ENCODE data around the gene PTRHD1.
"Not testable (repeated sequence)": the region's sequence is repeated elsewhere in the genome, so short reads cannot be mapped to it uniquely, and the experiment has no call there.

The PTRHD1 gene, protein sequence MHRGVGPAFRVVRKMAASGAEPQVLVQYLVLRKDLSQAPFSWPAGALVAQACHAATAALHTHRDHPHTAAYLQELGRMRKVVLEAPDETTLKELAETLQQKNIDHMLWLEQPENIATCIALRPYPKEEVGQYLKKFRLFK

DNA sequence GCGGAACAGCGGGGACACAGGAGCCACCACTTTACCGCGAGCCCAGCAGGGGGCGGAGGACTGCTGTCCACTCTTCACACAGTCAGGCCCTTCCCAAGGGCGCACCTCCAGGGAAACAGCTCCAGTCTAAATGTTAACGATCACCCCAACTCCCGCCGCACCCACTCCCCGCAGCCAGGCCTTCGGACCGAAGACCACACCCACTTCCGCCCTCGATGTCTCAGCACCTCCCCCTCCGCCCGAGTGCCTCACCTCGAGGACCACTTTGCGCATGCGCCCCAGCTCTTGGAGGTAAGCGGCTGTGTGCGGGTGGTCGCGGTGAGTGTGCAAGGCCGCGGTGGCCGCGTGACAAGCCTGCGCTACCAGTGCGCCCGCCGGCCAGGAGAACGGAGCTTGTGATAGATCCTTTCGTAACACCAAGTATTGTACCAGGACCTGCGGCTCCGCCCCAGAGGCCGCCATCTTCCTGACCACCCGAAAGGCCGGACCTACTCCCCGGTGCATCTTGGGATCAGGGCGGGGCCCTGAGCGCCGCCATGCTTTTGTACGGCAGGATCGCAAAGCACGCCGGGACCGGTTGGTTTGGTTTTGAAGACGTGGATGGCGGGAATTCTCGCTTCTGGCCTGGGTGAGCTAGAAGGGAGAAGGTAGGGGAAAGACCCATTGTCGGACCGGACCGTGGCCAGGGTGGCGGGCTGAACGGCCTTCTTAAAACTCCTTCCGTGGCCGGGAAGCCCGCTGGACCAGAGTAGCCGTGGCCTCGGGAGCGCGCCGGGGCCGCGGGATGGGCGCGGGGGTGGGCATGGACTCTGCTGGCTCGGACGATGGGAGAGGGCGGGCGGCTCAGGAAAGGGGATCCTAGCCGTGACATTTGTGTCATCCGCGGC lies at the start of gene PTRHD1, which contains the start of gene CENPO:
Gene PTRHD1 (minus strand): TSS at position 518 of the 887 bp plus-strand sequence. CDS start 14 bp downstream, at position 504.
Gene CENPO (plus strand): TSS at position 552 of the 887 bp plus-strand sequence. CDS start 495 bp downstream, outside the sequence.
- DNase-seq, result peak; percentile 95

DNA sequence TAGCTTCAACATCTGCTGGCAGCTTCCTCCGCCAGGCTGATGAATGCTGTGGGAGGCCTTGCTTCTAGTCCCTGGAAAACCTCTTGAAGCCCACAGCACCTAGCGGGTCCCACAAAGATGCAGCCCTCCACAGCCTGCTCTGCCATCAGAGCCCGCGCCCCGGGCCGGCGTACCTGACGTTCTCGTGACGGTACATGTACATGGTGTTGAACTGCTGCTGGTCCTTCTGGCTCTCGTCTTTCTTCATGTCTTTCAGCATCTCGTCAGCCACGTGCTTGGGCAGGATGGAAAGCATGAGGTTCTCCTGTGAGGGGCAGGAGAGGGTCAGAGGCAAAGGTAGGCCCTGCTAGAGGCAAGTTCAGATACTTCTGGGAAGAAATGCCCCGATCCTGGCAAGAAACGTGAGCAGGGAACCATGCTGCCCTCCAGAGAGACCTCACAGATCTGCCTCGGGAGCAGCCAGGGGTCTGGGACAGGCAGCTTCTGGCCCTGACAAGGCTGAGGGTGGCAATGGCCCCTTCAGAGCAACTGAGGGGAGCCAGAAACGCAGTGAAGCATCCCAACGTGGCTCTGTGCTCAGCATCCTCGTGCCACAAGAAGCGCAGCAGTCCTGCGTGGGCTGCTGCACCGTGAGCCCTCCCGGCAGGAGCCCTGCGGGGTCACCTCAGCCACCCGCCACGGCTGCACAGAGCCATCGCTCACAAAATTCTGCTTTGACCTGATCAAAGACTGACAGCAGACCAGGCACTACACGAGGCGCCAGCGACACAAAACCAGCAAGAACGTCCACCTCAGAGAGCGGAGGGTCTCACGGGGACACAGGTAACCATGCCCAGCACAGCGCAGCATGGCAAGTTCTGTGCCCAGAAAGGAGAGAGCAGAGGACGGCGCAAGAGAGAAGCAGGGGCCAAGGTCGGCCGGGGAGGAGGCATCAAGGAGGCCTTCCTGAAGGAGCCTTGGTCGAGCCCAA lies 49.2 kb upstream of the PTRHD1 start:
- DNase-seq, result no peak

DNA sequence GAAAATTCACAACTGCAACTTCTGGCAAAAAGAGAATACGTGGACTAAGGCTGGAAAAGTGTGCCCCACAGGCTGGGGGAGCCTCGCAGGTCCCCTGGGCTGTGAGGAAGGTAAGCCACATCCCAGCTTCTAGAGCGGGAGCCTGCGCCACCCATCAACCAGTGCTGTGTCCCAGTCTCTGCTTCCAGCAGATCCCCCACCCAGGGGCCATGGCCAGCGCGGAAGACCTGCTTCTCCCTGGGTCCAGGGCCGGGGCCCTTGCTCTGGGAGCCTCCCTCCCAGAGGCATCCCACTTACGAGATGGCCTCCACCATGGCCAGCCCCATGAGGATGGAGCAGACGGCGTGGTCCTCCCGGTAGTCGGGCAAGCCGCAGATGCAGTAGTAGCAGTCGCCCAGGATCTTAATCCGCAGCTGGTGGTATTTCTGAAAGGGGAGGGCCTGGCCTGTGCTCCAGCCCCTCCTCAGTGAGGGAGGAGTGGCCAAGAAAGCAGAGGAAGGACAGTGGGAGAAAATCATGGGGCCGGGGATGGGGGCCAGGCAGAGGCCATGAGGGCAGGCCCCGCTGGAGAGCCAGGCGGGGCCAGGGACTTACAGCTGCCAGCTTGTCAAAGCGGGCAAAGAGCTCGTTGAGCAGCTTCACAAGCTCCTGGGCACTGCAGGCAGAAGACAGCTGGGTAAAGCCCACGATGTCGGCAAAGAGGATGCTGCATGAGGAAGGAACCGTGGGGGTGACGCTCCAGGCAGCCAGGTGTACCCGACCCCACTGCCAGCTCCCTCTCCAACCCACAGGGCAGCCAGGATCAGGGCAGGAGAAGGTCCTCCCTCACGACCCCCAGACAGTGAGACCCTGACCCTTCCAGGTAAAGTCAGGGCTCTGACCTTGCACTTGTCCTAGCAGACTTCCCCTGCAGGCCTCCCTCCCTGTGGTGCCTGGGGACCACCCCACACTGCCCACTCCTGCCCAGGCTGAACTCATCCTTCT lies 48.1 kb upstream of the PTRHD1 start:
- DNase-seq, result no peak

DNA sequence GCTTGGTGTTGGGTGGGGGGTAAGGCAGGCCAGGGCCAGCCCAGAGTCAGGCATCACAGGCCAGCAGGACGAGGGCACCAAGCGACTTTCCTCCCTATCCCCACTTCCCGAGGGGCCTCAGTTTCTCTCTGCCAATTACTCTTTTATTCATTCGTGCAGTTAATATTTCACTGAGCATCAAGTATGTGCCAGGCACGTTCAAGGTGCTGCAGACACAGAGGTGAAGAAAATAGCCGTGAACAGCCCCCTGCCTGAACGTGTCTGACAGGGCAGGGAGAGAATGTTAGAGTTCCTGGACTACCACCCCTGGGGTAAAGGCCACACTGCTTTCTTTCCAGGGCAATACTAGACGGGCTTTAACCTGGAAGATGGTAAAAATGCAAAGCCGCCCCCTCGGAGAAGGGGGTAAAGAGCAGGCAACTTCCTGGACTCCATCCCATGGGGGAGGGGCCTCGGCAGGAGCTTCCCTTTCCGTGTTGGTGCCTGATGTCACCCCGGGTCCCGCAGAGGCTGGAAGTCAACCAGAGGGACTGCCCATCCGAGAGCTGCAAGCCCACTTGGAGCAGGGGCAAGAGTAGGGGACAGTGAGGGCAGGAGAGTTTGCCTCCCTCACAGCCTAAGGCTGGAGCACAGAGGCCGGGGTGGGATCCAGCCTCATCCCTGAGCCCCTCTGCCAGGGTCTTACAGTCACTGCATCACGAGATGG lies 47.1 kb upstream of the PTRHD1 start:
- no peak for DNase-seq

DNA sequence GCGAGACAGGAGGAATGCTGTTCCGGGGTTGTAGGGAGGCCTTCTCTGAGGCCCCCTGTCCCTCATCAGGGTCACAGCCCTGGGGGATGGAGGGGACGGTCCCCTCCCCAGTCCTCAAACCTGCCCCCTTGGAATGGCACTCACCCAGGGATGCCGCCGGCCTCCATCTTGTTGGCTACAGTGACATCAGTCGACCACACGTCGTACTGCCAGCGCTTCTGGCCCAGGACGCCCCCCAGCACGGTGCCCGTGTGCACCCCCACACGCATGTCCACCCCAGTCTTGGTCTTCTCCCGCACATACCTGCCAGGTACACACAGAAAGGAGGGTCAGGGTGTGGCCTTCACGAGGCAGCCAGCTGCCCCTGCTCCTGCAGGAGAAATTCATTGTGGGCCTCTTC lies 46.5 kb upstream of the PTRHD1 start:
- DNase-seq, result no peak

DNA sequence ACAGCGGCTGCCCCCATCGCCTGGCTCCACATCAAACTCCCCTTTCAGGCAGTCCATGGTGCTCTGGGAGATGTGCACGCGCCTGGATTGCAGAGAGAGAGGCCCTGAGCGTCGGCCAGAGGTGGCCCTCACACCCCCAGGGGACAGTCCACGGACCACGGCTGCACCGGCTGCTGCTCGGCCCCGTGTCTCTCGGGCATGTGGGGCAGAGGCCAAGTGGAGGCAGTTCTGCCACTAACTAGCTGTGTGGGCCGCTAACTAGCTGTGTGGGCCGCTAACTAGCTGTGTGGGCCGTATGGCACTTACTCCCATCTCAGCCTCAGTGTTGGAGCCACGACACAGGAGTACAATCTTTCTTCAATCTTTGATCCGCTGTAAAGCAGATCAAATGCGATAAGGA lies 45.4 kb upstream of the PTRHD1 start:
- no peak for DNase-seq

DNA sequence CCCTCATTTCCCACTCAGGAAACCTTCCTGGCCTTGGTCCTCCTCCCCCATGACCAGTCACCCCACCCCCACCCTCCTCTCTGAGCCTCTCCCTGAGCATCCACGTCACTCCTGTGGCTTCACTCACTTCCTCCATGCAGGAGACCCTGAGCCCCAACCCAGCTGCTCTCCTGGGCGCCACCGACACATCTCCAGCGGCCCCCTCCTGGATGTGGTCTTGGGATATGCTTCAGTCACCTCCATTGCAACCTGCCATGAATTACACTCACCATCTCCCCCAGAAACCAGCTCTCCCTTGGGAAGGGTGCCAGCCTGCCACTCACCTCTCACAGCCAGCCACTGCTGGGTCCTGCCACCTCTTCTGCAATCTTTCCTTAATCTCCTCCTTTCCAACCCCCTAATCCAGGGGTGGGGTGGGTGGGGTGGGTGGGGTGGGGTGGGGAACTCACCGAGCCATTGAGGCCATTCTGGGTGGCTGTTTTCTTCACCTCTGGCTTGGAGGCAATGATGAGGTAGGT lies 44.9 kb upstream of the PTRHD1 start:
- DNase-seq, result no peak

DNA sequence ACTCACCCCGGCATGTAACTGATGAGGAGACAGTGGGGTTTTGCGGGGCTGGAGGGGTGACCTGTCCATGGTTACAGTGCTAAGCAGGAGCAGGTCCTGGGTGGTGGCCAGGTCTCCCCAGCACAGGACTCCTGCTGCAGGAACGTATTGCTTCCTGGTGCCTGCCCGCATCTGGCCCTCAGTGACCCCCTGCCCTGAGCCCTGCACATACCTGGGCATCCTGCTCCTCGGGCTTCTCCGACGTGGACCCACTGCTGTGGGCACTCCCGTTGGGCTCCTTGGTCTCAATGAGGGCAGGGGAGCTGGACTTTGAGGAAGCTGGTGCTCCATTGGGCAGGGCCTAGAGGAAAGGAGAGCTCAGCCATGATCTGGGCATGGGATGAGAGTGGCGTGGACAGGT lies 43.5 kb upstream of the PTRHD1 start:
- DNase-seq, result no peak

DNA sequence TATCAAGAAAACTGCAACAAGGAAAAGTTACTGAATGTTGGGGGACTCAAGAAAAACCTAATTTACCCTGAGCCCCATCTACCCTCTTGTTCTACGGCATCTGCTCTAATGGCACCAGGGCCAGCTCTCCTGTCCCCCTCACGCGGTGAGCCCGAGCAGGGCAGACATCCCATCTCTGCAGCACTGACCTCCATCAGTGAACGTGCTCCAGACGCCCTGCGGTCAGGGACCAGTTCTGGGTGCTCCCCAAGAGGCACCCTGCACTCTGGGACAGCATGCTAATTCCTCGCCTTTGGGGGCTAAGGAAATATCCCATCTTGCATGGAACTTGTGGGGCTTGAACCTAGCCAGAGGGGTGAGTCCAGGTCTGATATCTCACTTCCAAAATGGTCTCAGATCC lies 43.0 kb upstream of the PTRHD1 start:
- no peak for DNase-seq

DNA sequence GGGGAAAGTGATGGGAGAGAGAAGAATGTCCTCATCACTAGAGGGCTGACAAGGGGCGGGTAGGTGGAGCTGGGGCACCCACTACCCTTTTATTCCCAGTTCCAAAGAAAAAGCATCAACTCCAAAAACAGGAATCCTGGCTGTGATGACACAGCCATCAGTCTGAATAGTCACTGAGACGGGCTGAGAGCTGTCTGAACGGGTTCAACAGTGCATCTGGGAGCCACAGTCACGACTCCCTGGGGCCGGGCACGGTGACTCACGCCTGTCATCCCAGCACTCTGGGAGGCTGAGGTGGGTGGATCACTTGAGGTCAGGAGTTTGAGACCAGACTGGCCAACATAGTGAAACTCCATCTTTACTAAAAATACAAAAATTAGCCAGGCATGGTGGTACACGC lies 42.2 kb upstream of the PTRHD1 start:
- not testable (repeated sequence) for DNase-seq

DNA sequence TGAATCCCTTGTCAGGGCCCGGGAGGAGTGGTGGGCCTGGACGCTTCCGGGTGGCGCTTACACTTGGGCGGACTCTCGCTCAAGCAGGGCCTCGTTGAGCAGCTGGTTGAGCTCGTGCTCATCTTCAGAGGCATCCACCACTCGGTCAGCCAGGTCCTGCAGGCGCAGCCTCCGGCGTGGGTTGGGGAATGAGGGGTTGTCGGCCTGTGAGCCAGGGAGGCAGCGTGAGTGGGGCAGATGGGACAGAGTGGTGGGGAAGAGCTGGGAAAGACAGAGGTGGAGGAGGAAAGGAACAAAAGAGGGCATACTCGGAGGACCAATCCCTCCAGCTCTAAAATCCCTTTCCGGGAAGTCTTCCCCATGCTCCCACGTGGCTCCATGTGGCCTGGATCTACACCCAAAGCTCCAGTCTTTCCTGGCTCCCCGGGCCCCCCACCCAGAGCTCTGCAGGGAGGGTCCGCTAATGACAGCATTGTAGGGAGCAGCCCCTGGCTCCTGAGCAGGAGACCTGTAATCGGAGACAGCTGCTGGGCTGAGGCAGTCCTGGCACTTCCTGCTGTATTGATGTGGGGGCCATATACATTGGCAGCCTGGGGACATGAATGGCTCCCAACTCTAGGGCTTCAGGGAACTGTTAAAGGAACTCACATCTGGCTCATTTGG lies 41.7 kb upstream of the PTRHD1 start:
- DNase-seq, result no peak

DNA sequence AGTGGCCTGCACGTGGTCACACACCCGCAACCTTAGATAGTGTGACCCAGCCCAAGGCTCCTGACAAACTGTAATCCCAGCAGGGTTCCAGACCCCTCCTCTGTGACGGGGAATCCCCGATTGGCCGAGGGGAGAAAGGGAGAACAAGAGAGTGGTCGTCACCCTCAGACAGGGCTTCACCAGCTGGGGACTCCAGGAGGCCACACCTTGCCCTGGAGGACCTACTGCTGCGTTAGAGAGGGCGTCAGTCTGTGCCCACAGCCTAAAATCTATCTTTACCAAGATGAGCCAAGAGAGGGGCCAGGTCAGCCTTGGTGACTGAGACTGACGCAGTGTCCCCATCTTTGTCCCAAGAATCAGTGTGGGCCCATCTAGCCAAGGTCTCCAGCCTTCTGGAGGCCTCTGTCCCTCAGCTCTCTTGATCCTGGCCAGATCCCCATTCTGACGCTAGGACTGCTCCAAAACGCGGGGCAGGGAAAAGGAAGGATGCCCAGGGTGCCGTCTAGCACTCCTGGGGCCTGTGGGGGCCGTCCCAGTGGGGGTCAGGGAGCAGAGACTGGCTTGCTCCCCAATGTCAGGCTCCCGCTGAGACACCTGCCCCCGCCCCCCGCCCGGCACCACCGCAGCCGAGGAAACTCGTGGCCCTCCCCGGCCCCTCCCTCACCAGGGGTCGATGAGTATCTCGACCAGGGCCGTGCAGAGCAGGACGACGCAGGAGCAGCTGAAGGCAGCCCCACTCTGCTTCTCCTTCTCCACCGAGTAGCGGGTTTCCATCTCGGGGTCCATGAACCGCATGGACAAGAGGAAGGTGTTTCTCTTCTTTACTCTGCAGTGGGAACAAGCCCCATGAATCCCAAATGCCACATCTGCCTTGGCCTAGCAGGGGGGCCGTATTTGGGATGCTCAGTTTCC lies 40.9 kb upstream of the PTRHD1 start:
- no peak for DNase-seq

DNA sequence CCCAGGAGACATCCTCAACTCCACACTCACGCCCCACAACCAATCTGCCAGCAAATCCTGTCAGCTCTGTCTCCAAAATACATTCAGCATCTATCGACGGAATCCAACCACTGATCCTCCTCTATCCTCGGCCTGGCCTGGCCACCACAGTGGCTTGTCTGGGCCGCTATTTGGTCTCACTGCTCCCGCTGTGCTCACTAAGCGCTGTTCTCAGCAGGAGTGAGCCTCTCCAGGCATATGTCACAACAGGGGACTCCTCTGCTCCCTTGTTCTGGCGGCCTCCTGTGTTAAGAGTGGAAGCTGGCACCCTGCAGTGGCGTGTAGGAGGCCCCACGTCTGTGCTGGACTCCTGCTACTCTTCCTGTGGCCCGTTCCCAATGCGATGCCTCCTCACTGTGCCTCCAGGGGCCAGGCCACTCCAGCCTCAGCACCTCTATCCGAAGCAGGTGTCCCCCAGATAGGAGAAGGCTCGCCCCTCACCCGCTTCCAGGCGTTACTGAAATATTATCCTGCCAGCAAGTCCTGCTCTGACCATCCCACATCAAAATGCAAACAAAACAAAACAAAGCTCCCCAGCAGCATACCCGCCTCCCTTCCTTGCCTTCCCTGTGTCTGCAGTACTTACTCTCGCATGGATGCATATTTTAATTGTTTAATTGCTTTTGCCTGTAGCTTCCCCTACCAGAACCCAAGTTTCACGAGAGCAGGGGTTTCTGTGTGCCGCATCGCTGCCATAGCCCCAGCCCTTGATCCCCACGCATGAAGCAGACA lies 39.9 kb upstream of the PTRHD1 start:
- DNase-seq, result no peak

DNA sequence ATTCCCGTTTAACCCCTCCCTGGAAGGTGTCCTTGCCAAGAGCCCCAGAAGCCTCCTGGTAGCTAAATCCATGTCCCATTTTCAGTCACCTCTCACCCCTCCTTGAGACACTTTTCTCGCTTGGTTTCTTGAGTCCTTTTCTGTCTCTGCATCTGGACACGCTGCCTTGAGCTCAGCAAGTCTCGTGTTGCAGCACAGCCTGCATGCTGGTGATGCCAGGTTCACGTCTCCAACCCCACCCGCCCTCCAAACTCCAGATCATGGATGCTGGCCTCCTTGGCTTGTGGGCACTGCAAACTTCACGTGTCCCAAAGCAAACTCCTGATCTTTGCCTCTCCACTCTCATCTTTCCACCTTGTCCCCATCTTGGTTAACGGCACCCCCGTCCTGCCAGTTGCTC lies 39.3 kb upstream of the PTRHD1 start:
- no peak for DNase-seq

DNA sequence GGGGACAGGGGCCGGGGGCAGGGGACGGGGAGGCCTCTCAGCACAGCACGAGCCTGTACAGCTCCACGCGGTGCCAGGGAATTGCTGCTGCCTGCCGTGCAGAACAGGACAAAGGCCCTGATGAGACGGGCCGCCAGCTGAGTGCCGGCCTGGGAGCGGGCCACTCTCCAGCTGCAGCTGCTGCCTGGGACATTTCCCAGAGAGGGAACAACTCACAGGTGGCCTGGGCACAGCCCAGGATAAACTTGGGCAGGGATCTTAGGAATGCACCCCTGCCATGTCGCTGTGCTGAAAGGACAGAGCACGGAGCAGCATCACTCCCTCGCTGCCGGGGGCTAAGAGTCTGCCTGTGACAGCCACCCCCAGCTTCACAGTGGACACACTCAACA lies 38.9 kb upstream of the PTRHD1 start:
- no peak for DNase-seq

DNA sequence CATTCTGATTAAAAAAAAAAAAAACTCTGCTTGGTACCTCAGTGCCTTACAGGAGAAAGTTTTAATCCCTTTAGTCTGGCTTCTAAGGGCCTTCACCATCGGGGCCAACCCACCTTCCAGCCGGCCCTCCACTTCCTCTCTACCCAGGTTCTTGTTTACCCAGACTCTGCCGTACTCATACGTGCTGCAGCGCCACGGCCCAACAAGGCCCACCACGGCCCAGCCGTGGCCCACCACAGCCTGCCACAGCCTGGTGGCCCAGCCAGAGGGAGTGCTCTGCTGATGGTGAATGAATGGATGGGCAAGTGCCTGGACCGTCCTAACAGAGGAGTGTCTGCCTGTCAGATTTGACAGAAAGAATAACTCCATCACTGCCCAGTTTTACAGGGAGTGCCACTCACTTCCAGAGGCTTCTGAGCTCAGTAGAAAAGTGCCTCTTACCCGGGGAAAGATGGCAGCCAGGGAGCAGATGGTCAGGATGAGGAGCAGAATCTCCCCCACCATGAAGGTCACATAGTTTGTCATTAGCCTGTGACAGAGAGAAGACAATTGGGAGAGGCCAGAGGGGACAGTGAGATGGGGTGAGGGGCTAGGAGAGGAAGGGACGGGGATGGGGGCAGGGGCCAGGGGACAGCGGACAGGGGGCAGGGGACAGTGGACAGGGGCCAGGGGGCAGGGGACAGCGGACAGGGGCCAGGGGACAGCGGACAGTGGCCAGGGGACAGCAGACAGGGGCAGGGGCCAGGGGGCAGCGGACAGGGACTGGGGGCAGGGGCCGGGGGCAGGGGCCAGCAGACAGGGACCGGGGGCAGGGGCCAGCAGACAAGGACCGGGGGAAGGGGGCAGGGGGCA lies 38.3 kb upstream of the PTRHD1 start:
- no peak for DNase-seq

DNA sequence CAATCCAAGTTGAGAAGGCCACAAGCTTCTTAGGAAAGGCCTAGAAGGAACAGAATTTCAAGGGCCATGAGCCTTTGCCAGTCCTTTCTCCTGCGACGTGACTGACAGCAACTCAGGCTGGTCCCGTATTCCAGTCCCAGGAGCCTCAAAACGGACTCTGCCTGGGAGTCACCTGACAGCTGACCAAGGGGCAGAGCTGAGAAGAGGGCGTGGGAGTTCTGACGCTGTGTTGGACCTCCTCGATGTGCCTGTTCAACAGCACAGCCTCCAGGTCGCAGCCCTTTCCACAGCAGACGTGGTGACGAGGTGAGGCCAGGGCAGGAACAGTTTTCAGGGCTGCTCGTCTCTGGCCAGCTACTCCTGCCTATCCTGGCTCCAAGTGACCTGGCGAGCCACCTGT lies 37.6 kb upstream of the PTRHD1 start:
- no peak for DNase-seq

DNA sequence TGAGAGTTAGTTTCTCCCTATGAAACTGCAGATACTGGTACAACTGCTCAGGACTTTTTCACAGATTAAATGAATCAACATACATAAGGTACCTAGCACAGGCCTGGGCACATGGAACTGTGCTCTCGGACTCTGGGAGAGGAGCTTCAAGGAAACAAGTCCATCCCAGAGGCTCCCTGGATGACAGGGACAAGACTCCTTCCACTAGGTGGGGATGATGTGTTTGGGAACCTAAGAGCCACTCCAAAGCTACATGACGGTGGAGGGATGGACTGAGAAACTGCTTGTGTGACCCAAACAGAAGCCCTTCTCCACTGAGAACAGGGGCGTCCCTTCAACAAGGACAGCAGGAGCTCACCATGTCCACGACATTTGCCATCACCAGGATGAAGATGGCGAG lies 37.2 kb upstream of the PTRHD1 start:
- DNase-seq, result no peak
